Stimulated activated CD4-positive, alpha-beta T cell treated with anti-CD3 and anti-CD28 coated beads, Interleukin-2, amount 100 ng/mL, for 4 hours (primary cell): Measurements from ENCODE around the gene CALCOCO1.

Experiments used
- DNase-seq: peaks from one replicate; pipeline ENCODE4 v3.0.0-alpha.2; 2020; ENCODE audit warnings: low read depth

Gene CALCOCO1

DNA sequence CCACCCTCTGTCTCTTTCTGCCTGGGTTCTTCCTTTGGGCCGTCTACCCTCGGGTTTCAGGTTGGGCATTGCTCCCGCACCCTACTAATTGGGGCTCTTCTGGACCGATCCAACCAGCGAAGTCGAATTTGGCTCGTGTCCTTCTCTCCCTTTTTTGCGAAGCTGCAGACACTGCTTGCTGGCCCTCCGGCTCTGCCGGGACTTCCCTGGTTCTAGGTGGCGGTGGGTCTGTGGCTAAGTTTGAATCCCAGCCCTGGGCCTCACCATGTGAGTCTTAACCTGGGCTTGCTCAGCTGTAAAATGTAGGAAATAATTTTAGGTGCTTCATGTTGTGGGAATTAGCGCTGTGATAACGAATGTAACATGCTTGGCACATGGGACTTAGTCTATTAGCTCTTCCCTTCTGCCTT, 24.9 kb upstream of the CALCOCO1 start:
- DNase-seq: no peak

DNA sequence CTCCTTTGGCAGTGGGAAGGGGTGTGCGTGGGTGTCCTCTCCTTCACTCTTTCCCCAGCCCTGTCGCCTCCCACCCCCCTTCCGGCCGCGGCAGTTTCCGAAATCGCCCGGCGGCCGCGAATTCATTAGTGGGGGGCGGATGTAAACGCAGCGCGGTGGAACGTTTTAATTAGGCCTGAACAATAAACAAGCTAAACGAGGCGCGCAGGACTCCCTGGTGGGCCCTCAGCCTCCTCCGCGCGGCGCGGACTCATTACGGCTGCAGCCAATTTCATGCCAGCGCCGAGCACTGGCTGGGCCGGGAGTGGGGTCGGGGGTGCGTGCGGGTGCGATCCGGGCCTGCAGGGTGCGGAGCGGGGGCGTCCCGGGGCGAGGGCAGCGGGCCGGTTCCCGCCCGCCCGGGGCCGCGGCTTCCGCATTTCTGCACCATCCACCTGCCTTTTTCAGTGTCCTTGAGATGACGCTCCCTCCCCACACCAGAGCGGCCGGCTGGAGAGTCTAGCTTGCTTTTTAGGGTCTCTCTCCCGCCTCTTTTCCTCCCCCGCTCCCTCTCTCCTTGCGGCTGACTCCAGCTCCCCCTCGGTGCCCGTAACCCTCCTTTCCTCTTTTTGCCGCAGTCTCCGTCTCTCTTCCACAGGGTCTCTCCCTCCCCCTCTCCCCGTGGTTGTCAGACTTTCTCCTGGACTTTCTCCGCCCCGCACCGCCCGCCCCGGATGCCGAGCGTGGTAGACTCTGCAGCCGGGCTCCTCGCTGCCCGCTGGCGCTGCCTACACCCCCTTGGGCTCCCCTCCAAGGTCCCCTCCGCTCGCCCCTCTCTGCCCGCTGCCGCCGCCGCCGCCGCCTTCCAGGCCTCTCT, 24.3 kb upstream of the CALCOCO1 start, which contains the start of gene CISTR:
Gene CISTR, minus strand, starts transcription at position 644 of the 856 bp plus-strand sequence.
- no peak for DNase-seq

DNA sequence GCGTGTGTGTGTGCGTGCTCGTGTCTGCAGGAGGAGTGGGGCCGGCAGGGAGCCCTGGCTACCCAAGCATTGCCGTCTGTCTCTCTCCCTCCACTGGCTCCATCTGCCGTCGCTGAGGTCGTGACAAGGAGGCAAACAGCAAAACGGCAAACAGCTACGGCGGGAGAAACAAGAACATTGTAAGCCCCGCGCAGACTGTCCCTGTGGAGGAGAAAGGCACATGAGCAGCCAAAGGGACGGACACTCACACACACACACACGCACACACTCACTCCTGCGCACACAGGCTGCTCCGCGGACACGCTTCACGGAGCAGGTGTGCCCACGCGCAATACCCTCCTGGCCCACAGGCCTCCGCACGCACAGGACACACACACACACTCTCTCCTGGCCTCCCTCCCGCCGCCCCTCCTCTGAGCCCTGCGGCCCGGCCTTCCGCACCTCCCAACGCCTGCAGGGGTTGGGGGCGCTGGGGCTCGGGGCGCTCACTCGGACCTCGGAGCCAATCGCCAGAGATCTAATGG, 23.6 kb upstream of the CALCOCO1 start:
- DNase-seq: no peak

DNA sequence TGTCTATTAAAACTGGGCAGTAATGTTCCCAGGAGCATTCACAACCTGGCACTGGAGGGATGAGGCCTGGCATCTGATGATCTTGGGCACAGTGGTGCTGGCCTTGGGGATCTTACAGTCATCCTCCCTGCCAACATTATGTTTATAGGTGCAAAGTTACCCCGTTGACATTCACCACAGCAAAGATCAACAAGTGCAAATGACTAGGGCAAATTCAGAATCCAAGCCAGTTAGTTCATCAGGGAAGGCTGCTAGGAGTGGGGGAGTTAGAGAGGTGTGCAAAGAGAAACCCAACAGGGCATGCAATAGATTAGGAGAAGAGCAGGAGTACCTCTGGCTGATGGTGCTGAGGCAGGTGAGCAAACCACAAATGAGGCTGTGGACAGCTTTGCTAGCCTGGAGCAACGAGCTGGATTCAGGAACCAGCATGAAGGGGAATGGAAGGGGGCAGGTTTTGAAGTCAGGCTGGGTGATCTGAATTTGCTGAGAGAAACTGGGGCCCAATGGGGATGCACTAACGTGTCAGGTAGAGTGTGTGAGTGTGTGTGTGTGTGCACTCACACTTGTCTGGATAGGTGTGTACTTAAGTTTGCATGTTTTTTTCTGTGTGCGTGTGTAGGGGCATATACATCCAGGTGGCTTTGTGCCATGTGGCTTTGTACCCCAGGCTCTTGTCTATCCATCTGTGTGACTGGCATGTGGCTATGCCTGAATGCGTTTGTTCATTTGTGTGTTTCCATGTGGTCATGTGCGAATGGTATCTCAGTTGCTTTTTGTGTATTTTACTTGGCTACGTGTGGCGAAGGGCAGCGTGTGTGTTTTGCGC, 22.9 kb upstream of the CALCOCO1 start:
- DNase-seq: no peak

DNA sequence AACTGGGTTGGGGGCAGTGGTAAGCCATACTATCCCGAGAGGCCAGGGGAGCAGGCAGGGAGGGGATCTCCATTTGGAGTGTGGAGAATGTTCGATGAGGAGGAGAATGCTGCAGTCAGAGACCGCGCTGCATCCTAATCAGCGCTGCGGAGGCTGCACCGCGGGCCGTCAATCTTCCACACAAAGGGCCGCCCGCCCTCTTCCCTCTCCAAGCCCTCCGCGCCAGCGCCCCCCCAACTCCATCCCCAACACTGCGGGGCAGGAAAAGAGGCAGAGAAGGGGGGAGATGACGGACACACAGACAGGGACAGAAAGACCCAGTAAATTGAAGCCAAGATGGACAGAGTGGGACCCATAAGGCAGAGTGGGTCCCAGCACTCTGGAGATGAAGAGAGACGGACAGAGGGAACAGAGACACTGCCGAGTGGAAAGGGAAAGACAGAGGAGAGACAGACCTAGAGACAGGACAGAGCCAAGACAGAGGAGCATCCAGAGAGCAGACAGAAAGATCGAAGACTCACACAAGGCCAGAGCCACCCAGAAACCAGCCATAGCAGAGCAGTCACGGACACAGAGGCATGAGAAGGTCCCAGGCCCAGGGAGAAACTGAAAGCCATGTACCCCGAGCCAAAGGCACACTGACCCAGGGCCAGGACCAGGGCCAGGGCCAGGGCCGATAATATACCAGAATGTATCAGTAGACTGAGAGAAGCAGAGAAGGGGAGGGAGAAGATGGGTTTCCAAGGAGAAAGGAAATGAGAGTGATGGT, 21.0 kb upstream of the CALCOCO1 start:
- DNase-seq: no peak

DNA sequence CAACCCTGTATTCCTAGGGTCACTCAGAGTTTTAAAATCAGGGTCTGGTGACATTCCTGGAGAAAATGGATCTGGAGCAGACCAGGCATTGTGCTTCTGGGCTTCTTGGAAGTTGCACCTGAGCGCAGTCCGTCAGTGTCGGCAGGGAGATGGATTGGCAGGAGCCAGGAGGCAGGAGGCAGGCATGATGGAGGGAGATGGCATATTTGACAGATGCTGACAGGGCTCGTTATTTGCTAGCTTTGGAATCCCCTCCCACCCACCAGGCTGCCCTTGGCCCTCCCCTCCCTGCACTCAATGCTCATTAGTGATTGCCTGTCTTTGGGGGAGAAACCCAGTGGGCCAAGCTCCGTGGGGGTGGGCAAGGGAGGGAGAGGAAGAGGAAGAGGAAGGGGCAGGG, 19.8 kb upstream of the CALCOCO1 start:
- DNase-seq: no peak

DNA sequence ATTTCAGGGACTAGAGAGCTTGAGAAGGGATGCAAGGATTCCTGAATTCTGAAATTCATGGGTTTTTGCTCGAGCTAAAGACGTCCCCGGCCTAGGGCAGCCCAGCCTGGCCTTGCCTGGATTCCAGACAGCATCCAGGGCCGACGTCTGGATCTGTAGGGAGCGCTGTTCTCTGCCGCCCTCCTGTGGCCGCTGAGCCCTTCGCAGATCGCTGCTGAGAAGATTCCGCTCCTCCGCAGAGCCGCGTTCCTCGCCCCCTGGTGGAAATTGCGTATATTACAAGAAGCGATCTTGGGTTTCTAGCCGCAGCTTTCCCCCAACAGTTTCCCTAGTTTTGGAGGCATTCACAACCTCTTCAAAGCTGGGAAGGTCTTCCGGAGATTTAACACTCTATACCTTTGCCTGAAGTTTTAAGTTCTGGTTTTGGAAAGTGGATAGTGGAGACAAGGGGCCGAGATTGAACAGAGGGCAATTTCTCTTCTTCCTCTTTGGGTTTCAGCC, 19.4 kb upstream of the CALCOCO1 start:
- peak; percentile 77 for DNase-seq

DNA sequence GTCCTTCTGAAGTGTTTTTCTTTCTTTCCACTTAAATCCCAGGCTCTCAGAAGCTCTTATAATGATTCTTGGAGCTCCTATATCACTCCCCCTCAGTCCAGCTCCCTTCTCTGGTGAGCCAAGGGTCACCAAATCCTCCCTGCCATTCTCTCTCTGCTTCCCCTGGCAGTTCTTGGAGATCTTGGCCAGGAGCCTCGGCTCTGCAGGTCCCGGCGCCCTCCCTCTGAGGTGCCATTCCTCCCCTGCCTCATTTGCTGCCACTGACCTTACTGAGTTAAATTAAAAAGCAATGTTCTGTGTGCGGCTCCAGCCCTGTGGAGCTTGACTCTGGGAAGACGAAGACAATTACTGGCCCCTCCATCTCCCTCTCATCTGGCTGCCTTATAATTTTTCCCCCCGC, 17.5 kb upstream of the CALCOCO1 start:
- no peak for DNase-seq

DNA sequence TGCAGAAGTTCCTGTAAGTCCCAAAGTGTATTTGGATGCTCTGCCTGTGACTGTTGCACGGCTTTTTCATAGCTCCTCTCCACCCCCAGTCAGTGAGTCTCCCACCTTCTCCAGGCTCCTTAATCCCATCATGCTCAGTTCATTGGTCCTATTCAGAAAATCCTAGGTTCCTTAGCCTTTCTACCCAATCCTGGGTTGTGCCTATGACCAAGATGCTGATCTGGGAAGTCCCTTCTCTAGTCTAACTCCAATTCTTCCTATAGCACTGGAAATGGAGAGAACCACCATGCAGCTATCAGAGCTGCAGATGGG, 16.8 kb upstream of the CALCOCO1 start:
- DNase-seq: no peak

DNA sequence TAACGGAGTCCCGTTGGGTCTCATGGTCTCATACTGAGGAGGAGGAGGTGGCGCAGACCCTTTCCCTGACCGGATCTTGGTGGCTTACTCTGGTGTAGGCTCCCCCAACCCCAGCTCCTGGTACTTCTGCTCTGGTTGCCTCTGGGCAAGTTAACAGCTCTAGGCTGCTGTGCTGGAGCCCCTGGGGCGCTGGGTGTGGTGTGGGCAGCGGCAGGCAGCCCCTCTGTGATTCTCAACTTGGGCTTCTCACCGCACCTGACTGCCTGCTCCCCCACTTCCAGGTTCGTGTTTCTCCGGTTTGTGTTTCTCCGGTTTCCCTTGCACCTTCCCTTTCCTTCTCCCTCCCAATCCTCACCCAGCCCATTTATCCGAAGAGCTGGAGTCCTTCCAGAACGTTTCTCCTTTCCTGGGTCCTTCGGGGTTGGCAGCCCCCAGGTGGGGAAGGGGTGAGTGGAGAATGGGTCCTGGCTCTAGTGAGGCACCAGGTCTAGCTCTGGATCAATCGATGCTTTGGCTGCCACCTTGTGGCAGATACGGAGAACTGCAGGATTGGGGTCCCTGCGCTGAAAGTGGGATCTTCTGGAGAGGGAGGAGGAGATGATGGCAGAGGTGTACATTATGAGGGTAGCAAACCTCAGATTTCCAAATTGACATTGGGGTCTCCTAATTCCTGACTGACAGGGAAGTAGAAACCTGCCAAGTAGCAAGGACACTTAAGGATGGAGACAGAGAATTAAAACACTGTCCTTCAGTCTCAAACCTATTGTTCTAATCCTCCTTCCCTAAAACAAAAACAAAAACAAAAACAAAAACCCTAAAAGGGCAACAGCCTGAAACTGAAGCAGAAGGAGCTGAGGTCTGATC, 16.2 kb upstream of the CALCOCO1 start:
- peak; percentile 45 for DNase-seq

DNA sequence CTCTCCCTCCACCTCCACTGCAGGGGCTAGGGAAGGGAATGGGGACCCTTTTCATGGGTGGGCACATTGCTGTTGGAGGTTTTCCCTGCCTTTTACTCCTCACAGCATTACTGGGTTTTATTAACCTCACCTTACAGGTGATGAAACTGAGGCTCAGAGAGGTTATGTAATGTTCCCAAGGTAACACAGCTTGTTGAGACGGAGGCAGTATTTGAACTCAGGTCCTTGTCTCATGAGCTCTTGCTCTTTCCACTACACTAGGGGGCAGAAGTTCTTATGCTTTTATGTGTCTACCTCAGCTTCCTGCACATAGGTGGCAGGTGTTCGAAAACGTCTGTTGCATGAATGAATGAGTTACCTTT, 12.9 kb upstream of the CALCOCO1 start:
- DNase-seq: no peak

DNA sequence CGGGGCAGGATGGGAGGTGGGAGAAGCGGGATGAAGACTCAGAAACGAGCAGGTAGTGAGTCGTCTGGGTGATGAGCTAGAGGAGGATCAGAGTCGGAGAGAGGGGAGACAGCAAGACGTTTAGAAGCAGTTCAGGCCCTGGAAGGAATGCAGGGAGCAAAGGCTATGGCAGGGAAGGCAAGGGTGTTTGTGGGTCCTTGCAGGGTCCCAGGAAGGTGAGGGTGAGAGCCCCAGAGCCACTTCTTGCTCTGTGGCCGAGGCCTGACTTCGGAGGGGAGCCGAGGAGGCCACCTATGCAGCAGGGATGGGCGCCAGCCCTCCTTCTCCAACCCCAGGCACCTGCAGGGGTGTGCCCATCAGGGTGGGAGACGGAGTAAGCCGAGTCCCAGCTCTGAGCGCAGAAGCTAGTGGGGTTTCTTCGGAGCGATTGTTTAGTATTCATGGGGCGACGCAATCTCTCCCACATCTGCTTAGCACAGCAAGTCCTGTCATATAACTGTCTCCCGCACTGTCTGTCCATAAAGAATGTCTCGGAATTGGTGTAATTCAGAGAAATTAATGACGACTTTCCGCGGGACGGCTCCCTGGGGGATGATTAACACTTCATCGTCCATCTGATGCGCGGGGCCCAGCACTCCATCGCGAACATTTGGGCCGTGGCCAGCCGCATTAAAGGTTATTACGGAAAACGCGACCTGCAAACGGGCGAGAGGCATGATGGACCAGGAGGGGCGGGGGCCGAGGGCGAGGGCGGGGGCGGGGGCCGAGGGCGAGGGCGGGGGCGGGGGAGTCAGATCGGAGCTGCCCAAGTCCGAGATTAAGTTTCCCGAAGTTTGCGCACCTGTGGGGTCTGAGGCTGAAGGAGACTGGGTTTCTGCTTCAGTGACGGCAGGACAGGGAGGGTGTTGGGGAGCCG, 12.2 kb upstream of the CALCOCO1 start:
- DNase-seq: no peak

DNA sequence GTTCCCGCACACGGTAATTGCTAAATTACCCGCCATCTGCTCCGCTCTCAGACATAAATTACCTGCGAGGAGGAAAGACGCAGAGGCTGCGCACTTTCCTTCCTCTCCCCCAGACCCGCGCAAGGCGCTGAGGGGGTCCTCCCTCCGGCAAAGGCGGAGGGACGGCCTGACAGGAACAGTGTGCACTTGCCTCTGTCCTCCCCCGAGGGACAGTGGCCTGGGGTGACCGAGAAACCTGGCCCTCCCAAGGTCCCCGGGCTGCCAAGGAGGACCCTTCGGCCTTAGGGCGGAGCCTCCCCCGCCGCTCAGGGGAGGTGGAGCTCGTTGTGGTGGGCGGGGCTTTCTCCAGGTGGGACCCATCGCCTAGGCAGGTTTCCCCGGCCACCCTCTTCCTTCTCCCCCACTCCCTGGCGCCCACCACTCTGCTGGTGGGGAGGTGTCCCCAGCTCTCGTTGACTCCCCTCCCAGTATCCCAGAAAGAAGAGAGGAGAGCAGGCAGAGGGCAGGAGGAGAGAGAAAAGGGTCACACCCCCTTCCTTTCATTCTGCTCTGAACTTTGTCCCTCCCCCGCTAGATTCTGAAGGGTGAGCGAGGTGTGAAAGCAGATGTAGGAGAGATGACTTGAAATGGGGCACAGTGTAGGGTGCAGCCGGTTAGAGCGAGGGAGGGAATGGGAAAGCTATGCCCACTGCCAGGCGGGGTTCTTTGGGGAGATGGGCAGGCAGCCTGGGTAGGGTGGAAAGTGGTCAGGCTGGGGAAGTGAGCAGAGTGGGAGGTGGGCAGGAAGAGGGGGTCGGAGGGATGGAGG, 11.4 kb upstream of the CALCOCO1 start:
- peak; percentile 24 for DNase-seq

DNA sequence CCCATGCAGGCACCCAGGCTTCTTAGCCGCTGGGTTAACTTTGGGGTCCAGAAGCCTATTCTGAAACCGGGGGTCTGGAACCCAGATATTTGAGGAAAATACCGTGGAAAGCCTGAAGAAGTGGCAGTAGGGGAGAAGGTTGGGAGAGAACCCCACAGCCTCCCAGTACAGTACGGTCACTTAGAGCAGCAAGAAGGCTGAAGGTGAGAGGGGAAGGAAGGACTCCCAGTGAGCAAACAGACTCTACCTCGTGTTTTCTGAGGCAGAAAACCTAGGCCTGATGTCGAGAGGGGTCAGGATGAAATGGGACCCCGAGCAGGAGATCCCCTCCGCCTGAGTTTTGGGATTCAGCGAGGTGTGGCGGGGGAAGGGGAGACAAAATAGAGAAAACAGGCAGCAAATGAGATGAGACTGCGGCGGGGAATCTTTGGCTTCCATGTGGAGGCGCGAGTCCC, 10.7 kb upstream of the CALCOCO1 start:
- DNase-seq: no peak

DNA sequence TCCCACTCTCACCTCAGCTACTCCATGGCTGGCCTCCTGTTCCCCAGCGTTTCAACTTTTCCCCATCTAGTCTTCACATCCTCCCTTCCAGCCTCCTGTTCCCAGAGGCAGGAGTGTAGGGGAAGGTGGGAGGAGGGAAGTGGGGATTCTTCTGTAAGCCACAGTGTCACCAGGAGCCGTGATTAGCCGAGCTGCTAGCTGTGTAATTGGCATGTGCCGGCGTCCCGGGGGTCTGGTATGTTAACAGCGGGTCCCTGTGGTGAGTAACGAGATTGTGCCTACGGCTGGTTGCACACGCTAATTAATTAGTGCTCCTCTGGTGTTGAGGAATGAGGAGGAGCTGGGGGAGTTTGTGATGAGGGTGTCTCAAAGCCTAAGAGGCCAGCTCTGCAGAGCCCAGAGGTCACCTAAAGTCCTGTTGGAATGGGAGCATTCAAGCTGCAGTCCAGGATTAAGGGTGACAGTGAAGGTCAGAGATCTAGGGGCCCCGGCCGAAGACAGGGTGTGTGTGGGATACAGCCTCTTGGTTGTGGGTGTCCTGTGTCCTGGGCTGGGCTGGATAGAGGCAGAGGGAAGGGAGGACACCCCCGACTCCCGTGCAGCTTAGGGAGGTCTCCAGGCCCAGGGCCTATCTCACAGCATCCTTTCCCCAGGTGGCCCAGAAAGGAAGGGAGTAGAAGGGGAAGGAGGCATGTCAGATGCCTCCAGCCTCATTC, 10.0 kb upstream of the CALCOCO1 start:
- no peak for DNase-seq

DNA sequence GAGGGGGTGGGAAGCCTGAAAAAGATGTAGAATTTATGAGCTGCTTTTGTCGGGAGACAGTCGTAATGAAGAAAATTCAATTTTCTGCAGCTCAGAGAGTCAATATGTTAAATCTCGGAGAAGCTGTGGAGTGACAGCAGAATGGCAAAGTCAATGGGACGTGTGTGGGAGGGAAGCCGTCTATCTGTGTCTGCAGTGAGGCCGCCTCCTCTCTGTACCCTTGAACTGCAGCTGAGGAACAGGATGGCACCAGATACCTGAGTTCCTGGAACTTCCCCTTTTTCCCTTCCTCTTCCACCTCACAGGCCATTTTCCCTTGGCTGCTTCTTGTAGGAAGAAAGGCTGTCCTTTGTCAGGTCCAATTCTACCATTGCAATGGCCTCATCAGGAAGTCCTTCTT, 9.3 kb upstream of the CALCOCO1 start:
- DNase-seq: no peak

DNA sequence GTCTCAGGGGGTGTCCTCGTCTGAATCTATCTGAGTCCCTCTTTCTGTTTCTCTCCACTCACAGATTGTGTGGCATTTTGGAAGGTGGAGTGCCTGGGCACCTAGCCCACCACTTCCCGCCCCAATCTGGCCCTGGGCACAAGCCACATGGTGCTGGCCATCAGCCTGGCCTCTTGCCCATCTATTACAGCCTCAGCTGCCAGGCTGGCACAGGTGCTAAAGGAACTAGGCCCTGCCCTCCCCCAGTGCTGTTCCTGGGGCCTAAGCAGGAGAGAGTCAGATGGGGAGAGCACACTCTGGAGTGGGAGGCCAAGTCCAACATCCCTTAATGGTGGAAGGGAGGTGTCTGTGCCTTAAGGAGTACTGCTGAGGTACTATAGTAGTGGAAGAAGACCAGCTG, 8.3 kb upstream of the CALCOCO1 start:
- no peak for DNase-seq

DNA sequence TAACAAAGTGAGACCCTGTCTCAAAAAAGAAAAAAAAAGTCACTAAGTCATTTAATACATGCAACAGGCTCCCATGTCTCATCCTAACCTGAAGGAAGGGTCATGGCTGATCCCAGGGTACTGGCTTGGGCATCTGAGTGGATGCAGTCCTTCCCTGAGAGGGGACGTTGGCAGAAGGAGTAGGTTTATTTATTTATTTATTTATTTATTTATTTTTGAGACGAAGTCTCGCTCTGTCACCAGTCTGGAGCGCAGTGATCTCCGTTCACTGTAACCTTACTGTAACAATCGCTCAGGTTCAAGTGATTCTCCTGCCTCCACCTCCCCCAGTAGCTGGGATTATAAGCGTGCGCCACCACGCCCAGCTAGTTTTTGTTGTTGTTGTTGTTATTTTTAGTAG, 7.2 kb upstream of the CALCOCO1 start:
- no peak for DNase-seq

DNA sequence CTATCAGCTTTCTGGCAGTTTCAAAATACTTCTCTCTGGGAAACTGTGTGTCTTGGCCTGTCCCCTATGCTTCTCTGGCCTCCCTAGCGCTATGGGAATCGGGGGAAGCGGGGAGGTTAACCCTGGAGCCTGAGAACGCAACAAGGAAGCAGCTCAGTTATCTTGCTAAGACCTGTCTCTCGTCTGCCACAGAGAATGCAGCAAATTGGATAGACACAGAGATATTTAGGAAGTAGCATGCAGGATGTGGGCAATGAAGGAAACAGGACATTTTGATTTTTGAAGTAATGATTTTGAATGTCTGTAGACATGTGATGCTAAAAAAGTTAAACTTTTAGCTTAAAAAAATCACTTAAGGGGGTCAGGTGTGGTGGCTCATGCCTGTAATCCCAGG, 6.6 kb upstream of the CALCOCO1 start:
- DNase-seq: no peak
